HG02885 (cell line): ENCODE results near the gene ANKRD6.
"Not testable (repeated sequence)": the region's sequence is repeated elsewhere in the genome, so short reads cannot be mapped to it uniquely, and the experiment has no call there.

ENCODE experiments used
- ATAC-seq: cut with Tn5 transposase; IDR thresholded peaks from one replicate; pipeline ENCODE4 v1.9.1; 2021; ENCODE audit warnings: mild to moderate bottlenecking; ENCODE audit not compliant: unreplicated experiment, poor library complexity

The ANKRD6 gene

DNA sequence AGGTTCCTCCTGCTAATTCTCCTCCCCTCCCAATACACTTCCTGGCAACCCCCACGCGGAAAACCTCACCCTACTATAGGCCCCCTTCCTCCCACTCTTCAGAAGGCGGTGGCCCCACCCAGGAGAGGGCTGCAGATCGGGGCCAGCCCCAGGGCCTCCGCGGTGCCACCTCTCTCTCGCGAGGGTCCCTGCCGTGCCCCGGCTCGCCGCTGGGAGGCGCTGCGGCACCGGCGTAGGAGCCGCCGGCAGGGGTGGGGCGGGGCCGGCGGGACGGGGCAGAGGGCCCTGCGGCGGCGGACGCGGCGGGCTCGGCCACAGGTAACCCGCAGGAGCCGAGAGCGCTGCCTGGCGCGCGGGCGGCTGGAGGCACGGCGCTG is at the start of gene ANKRD6:
TSS of gene ANKRD6 (plus strand) at position 278 of the 377 bp plus-strand sequence. CDS start 133,825 bp downstream, outside the sequence.
- peak; percentile 90 for ATAC-seq

DNA sequence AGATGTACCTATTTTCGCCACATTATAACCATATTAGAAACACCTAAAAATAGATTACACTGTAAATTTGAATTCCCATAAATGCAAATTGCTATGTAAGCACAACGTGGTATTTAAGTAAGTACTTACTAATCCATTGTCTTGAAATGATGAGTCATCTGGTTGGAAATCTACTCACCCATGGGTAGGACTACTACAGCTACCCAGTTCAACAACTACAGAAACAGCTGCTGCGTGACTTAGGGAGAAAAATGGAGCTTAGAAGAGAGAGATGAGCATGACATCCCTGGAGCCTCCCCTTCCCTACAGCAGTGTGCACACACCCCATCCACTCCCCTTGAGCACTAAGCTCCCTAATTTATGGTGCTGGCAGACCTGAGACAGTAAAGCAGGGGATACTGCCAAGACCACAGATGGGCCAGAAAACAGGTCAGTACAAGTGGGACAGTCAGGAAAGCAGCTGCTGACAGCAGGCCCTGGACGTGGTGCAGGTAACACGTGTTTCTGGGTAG is 47.7 kb upstream of the ANKRD6 start:
- no peak for ATAC-seq

DNA sequence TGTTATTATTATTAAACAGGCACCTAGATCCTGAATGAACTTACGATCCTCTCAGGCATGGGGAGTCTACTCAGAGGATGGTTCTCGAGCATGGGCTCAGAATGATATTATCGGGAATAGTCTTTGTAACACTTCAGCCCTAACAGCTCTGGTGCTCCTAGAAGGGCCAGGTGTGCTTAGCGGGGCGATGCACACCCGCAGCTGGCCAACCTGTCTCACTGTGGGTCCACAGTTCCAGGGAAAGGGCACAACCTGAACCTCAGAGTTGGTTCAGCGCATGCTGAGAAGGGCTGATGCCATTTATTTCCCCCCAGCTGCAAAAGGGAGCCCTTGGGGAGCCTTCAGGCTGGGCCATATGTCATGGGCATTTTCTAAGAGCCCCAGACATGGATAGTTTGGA is 47.1 kb upstream of the ANKRD6 start:
- no peak for ATAC-seq

DNA sequence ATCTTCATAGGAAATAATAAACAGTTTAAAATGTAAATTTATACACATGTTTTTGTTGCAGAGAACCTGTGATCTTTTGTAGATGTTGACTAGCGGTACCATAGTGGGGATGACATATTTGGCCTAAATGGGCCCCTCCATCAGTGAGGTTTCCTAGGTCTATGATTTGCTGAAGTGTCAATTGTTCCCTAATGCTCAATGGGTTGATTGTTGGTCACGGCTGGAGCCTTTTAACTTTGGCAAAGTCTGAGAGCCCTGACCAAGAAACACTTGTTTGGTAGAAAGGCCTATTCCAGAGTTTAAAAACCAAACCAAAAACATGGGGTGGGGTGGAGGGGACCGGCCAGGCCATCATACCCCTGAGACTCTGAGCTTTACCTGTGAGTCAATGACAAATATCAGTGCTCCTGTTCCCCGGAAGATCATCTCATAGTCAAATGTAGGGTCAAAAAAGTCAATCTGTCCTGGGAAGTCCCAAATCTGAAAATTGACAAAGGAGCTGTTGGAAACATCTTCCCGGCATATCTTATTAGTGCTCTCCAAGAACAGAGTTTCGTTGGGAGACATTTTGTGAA is 45.9 kb upstream of the ANKRD6 start:
- ATAC-seq, result peak; percentile 32

DNA sequence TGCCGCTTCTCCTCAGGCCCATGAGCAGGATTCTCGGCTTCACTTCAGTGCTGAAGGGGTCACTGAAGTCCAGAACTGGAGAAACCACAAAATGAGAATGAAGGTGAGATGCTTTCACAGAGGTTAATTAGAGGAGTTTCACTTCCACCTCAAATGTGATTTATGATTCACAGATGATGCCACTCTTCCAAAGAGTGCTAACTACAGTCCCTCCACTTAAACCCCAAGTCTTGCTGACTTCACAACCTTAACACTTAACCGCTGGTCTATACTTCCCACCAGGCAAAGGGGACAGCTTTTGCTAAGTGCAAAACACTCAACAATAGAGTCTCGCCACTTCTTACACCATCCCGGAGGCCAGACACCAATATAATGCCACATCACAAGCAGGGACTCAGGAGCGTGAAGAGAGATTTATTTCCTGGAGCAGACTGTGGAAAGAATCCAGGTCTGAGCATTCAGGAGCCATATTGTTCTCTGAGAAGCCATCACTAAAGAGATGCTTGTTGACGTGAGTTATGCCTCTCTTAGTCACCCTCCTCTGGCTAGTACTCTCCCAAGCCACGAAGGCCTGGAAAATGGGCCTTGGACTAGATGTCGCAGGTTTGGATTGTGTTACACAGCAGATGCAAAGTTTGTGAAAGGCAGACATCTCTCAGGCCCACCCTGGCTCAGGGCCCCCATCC is 45.3 kb upstream of the ANKRD6 start:
- peak; percentile 96 for ATAC-seq

DNA sequence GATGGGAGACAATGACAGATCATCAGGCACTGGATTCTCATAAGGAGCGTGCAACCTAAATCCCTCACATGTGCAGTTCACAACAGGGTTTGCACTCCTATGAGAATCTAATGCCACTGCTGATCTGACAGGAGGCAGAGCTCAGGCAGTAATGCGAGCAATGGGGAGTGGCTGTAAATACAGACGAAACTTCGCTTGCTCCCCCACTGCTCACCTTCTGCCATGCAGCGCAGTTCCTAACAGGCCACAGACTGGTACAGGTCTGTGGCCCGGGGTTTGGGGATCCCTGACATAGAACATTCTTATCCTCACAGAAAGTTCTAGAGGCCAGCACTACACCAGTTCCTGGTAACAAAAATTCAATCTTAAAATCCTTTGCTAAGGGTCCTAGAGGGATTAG is 44.1 kb upstream of the ANKRD6 start:
- ATAC-seq, result no peak

DNA sequence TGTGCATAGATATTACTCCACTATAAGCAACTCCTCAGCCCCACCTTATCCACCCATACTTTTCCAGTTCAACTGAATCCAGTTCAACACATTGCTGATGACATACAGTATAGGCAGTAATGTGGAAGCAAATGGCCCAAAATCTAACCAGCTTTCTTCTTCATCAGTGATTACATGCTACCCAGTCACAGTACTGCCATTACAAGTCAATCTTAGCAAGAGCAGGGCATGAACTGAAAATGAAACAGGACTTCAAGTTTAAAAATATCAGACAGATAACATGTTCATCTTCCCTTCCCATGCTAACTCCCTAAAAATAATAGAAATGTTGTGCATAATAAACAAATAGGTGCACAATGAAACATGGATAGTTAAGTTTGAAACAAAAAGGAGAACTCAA is 40.1 kb upstream of the ANKRD6 start:
- ATAC-seq, result no peak

DNA sequence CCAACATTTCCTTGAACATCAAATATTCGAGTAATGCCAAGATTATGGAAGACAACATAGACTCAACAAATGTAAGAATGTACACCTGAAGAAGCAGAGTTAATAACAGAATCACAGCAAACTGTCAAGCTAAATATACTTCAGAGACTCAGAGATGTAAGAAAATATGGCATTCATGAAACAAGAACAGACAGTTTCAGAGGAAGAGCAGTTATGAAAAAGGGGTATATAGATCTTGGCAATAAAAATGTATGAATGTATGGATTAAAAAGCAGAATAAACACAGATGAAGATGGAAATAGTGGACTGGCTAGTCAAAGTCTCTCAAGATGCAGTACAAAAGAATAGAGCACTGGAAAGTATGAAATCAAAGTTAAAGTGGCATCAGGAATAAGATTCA is 39.3 kb upstream of the ANKRD6 start:
- ATAC-seq, result no peak

DNA sequence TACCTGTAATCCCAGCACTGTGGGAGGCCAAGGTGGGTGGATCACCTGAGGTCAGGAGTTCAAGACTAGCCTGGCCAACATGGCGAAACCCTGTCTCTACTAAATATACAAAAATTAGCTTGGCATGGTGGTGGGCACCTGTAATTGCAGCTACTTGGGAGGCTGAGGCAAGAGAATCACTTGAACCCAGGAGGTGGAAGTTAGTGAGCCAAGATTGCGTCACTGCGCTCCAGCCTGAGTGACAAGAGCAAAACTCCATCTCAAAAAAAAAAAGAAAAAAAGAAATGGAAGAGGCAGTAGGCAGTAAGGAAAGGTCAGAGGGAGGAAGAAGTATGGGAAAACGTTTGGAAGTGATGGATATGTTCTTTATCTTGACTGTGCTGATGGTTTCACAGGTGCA is 35.1 kb upstream of the ANKRD6 start:
- ATAC-seq, result not testable (repeated sequence)

DNA sequence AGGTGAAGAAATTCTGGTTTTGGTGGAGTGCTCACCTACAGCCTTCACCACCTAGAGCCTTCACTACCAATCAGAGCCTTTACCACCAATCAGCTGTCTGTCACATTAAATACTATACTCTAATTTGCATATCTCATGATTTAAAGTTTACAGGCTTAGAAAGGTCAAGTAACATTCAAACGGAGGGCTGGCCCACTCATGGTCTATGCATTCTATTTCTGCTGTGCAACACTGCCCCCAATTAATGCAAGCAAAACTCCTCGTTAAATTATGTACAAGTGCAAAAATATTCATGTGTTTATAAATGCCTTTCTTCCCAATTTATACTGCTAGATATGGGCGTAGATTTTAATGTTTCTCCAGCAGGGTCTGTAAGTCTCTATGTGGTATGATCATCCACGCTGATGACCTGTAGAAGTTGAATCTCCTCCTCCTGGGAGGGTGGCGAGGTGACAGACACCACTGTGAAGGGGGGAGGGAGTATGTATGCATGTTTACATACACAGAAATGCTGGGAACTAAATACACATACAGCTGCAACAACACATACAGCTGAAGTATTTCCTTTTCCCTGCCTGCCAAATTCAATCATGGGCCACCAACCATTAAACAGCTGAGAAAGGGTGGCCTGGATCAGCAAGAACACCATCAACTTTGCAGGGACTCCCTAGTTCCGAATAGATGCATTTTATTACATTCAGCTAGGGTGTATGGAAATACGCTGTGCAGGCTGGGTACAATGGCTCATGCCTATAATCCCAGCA is 34.0 kb upstream of the ANKRD6 start:
- no peak for ATAC-seq

DNA sequence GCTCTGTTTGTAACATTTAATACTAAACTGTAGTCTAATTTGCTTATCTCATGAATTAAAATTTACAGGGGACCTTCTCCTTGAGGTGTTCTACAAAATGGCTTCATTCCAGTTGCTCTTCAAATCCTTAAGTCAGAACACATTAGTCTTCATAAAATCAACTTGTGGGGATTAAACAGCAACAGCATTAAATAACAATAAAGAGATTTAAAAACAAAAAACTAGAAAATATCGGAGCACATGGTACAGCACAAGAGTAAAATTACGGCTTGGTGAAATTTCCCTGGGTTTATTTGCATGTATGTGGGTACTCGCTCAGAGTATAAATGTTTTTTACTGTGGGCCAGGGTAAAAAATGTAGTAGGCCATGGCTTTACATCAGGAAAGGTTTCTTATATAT is 32.9 kb upstream of the ANKRD6 start:
- ATAC-seq, result no peak

DNA sequence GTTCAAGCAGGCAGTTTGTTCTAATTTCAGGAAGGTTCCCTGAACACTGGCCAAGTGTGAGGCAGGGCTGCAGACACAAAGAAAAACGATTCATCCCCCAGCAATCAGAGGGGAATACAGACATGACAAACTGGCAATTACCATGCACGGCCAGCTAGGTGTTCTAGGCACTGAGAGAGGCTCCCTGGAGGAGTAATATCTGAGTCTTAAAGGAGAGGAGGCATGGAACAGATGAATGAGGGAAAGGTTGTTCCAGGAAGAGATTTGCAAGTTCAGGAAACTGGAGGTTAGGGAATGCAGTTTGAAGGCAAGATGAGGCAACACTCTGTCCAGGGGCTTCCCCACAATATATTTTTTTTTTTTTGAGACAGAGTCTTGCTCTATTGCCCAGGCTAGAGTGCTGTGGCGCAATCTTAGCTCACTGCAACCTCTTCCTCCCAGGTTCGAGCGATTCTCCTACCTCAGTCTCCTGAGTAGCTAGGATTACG is 32.0 kb upstream of the ANKRD6 start:
- no peak for ATAC-seq

DNA sequence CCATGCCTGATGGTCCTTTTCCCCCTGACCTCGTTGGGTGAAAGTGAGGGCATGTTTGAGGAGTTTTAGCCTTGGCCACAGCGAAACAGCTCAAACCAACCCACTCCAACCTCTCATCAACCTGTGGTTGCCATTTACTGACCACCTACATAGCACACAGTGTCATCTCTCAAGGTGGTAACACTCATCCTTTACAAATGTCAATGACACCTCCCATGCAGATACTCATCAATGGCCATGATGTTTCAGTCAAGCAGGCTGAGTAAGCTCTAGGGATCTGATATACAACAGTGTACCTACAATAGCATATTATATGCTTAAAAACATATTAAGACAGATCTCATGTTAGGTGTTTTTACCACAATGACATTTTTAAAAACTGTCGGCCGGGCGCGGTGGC is 30.2 kb upstream of the ANKRD6 start:
- no peak for ATAC-seq

DNA sequence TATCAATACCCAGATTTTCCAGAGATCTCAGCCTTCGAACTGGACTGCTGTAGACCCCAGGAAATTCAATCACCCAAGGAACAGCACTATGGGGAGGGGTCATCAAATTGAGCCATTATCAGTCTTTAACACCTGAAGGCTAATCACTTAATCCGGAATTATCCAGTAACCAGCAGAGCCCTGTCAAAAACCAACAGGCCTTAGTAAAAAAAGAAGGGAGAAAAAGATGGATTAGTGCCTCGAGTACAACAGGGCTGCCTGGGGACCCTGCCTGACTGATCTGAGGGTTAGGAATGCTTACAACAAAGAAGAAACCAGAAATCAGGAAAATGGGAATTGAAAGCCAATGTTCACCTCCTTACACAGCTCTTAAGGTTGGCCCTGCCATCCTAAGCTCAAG is 28.4 kb upstream of the ANKRD6 start:
- no peak for ATAC-seq

DNA sequence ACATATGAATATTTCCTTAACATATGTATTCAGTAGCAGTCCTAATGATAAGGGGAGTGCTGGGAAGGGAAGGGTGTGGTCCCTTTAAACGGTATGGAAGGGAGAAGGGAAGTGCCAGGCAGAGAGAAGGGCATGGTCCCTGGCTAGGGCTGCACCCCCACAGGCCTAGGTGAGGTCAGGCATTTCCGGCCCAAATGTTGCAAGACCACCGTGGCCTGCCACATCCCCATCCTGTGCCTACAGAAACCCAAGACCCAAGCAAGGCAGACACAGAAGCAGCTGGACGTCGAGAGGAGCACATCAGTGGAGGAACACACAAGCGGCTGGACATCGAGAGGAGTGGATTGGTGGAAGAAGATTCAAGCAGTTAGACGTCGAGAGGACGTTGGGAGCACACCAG is 26.8 kb upstream of the ANKRD6 start:
- no peak for ATAC-seq

DNA sequence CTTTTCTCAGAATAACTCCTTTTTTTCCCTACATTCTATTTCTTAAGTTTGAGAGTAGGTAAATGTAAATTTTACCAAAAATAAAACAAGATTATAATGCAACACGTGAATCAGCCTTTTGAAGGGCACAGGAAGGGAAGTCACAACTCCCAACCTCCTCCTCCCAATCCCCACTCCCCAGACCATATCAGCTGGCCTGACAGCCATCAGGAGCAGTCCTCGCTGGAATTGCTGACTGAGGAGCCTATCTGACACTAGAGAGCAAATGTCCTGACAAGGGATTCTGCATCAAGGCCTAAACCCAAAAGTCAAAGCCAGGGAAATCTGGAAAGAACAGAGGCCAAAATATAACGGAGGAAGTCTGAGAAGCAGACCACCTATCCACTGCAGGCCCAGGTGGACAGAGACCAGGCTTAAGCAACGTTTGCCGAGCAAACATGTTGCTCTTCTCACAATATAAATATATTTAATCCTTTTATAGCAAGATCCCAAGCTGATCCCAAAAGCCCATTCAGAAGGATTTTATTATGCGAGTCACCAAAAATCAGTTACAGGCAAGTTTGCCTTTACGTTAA is 23.4 kb upstream of the ANKRD6 start:
- ATAC-seq, result no peak

DNA sequence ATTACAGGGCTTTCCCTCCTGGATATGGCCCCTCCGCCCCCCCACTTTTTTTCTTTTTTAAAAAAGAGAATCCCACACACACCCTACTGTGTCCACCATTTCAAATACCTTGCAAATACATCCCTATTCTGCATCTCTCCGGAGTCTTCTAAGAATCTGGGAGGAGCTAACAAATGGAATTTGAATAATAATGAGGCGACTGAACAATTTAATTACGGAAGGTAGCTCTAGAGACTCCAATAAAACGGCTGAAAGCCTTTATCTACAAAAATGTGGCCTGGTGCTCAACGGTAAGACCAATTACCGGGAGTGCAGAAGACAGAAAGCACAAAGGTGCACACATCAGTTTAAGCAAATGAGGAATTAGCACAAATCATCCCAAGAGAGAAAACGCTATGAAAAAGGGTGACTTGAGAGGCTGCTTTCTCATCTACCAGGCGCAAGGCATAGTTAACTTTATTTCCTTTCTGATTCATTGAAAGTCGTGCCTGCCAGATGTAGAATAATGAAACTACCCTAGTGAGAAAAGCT is 22.7 kb upstream of the ANKRD6 start:
- ATAC-seq, result no peak

DNA sequence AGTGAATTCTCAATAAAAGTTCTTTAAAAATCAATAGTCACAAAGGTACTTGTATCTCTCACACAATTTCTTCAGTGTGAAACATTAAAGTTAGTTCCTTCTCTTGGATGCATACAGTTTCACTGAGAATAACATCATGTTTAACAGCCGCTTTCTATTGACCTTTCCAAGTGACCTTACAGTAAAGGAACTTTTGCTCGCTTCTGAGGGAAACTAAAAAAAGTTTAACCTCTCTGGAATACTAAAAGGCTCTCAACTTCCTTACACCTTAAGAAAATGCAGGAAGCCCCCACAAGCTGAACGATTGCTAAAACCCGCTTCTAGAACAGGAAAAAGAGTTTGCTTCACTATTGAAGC is 22.2 kb upstream of the ANKRD6 start:
- no peak for ATAC-seq

DNA sequence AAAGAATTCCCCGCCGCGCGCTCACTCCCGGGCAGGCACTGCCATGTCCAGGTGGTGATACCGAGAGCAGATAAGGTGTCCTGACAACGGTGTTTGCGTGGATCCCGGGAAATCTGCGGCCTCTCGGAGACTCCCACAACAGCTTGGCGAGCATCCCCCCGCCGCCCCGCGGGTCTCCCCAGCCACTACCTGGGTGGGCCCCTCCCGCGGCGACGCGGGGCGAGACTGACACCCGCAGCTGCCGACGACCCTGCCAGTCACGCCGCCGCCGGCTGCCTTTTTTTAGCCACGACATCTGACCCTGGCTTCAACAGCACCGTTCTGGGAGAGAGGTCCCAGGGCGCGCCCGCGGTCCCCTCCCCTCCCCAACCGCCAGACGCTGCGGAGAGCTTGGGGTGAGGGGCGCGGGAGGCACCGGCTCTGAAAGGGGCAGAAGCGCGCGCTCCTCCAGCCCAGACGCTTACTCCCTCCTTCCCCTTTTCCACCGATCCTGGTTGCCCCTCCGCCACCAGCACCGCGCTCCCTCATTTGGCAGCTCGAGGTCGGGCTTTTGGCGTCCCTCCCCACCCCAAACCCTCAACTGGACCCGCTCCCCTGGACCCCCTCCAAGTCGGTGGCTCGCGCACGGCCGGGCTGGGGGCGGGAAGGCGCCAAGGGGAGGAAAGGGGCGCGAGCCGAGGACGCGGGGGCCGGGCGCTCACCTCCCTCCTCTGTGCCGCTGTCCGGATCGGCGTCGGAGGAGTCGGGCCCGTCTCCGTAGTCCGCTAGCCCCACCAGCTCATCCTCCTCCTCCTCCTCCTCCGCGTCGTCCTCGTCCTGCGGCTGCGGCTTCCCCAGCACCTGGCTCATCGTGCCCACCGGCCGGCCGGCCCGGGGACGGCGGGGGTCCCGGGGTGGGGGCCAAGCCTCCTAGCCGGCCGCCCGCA is 21.5 kb upstream of the ANKRD6 start:
- ATAC-seq, result peak; percentile 57
